ENCODE measurements around the gene DPEP3. TPM values are rescaled to one million over a fixed set of nuclear protein-coding genes. Genes with fewer than 3 reads are reported as not detected.
A peak's percentile ranks its signal among the peaks of the same experiment; 100 is the strongest.

Gene DPEP3
- total RNA-seq, 6 donors from 2014 or later, result 0.15 to 1.0 (median 0.30) TPM; not detected in 2

DNA sequence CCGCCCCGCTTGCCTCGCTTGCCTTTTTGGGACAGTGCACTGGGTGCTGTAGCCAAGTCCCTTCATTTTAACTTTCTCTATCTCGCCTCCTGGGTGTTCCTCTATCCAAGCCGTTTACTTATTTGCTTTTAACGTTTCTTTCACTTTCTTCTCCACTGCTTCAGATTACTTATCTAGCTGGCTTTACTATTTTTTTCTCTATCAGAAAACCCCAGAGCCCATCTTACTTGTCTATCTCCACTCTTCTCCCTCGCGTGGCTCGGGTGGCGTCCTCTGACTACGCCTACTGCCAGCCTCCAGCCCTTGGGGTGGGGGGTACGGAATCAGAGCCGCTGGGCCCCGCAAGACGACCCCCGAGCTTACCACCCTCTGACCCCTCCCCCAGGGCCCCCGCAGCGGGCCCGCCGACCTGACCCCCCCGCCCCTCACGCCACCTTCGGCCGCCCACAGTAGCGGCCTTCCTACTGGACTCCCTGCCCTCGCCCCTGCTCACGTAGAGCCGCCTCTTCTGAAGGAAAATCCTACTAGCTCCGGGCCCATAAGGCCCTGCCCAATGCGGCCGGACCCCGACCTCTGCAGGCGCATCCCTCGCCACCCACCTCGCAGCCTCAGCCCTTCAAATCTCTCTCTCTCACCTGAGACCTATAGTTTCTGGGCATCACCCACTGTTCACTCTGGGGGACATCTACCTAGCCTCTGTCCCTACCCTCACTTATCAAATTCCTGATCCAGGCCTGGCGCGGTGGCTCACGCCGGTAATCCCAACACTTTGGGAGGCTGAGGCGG, 10.9 kb downstream of the DPEP3 start:
- WGBS, 2 donors, result 50 to 53% methylated on average over 24 to 33 of the region's 40 CpGs
- Histone ChIP-seq H3K36me3 (peaks cover 0 to 4% (median 0%) of the 10 kb centered on the region in 4 donors), H3K27ac (peak overlapping the region; percentile 90 to 98 (median 96)), H3K27me3 (no peaks in the 10 kb centered on the region), H3K4me3 (peak overlapping the region; percentile 49 to 99 (median 76)), H3K4me1 (peaks cover 19 to 39% (median 28%) of the 10 kb centered on the region in 4 donors), H3K9me3 (no peaks in the 10 kb centered on the region)
- ATAC-seq (ENCODE audit: low FRiP score in 2 of 2) (no peak), DNase-seq (peak in 1 of 2 donors; percentile 78)
- TF ChIP-seq POLR2A (IDR thresholded peaks at IDR 0.05), result no peak
- TF ChIP-seq, protein P1, sequence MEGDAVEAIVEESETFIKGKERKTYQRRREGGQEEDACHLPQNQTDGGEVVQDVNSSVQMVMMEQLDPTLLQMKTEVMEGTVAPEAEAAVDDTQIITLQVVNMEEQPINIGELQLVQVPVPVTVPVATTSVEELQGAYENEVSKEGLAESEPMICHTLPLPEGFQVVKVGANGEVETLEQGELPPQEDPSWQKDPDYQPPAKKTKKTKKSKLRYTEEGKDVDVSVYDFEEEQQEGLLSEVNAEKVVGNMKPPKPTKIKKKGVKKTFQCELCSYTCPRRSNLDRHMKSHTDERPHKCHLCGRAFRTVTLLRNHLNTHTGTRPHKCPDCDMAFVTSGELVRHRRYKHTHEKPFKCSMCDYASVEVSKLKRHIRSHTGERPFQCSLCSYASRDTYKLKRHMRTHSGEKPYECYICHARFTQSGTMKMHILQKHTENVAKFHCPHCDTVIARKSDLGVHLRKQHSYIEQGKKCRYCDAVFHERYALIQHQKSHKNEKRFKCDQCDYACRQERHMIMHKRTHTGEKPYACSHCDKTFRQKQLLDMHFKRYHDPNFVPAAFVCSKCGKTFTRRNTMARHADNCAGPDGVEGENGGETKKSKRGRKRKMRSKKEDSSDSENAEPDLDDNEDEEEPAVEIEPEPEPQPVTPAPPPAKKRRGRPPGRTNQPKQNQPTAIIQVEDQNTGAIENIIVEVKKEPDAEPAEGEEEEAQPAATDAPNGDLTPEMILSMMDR (IDR thresholded peaks at IDR 0.05), result no peak

DNA sequence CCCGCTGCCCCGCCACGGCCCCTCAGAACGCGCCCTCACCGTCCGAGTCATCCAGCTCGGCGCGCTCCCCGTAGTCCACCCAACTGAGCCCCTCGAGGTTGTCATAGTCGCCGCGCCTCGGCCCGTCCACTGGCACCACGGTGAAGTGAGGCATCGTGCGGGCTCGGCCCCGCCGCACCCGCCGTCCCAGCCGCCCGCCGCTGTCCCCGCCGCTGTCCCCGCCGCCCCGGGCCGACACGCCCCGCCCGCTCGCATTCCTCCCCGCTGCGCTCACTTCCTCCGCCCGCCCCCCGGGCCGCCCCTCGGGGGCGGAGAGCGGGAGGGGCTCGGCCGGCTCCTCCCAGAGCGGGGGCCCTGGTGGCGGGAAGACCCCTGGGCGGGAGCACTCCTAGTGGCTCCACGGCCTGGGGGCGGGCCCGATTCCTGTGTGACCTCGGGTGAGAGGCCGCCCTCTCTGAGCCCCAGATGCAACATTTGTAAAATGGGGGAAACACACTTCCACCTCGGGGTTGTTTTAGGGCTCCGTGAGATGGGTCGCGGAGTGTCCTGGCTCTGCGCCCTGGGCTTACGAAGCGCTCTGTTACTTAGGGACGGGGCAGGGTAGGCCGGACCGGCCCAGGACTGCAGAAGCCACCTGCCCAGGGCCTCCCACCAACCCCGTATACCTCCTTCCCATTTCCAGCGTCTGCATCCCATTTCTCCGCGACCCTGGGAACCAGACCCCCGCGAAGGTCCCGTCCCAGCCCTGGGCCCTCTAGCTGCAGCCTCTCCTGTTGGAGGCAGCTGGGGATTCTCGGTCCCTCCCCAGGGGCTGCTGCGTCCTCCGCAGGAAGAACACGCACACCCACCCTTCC, 11.7 kb downstream of the DPEP3 start, which contains the start of gene SLC12A4:
TSS of gene SLC12A4 (minus strand) at position 238 of the 854 bp plus-strand sequence. CDS start at position 154, 84 bp downstream.
- ATAC-seq (ENCODE audit: low FRiP score in 2 of 2) (peak; percentile 92 to 97), DNase-seq (peak; percentile 89 to 97)
- Histone ChIP-seq H3K4me1 (peaks cover 26 to 47% (median 37%) of the 10 kb centered on the region in 4 donors), H3K36me3 (peaks cover 0 to 4% (median 0%) of the 10 kb centered on the region in 4 donors), H3K4me3 (peak within 1 kb of the TSS; percentile 49 to 99 (median 76)), H3K27me3 (no peaks in the 10 kb centered on the region), H3K27ac (peak within 1 kb of the TSS; percentile 90 to 98 (median 96)), H3K9me3 (no peaks in the 10 kb centered on the region)
- WGBS, 2 donors, result 1% methylated on average over 16 to 25 of the region's 78 CpGs
- TF ChIP-seq POLR2AphosphoS5 (IDR thresholded peaks at IDR 0.05), result peak; percentile 67 to 89
- TF ChIP-seq EP300 (IDR thresholded peaks at IDR 0.05), result peak in 1 of 4 donors; percentile 32
- peak in 3 of 4 donors; percentile 91 to 97 (median 94) for TF ChIP-seq POLR2A (IDR thresholded peaks at IDR 0.05)
- TF ChIP-seq, protein P1 (IDR thresholded peaks at IDR 0.05), result peak in 2 of 6 experiments; percentile 12 to 15

DNA sequence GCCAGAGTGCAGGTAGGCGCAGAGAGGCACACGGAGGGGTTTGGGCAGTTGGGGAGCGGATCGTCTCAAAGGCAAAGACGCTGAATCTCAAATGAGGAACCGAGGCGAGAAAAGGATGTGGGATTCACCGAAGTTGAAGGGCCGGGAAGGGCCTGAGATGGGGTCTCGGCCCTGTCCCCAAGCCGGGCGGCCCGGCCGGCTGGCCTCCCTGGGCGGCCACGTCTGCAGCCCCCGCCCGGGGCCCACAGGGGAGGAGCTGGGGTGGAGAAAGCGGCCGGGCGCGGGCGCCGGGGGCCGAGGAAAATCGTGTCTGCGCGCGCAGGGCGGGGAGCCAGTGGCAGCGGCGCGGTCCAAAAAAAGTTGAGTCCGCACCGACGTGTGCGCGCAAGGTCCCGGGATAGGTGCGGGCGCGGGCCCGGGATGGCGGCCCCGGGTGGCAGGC, 12.3 kb downstream of the DPEP3 start:
- ATAC-seq (ENCODE audit: low FRiP score in 2 of 2) (peak in 1 of 2 donors; percentile 64), DNase-seq (peak in 1 of 2 donors; percentile 92)
- no peaks in the 10 kb centered on the region for H3K9me3 ChIP-seq
- peaks cover 32 to 53% (median 43%) of the 10 kb centered on the region in 4 donors for H3K4me1 ChIP-seq
- TF ChIP-seq POLR2A (IDR thresholded peaks at IDR 0.05) (no peak), POLR2AphosphoS5 (IDR thresholded peaks at IDR 0.05) (no peak), EP300 (IDR thresholded peaks at IDR 0.05) (no peak)
- TF ChIP-seq, protein P1 (IDR thresholded peaks at IDR 0.05), result no peak
- H3K27me3 ChIP-seq, result no peaks in the 10 kb centered on the region
- peak overlapping the region; percentile 90 to 98 (median 96) for H3K27ac ChIP-seq
- peak overlapping the region; percentile 40 to 99 (median 76) for H3K4me3 ChIP-seq
- H3K36me3 ChIP-seq, result peaks cover 0 to 10% (median 2%) of the 10 kb centered on the region in 4 donors
- WGBS, 2 donors, result 0% methylated on average over 17 to 38 of the region's 45 CpGs

DNA sequence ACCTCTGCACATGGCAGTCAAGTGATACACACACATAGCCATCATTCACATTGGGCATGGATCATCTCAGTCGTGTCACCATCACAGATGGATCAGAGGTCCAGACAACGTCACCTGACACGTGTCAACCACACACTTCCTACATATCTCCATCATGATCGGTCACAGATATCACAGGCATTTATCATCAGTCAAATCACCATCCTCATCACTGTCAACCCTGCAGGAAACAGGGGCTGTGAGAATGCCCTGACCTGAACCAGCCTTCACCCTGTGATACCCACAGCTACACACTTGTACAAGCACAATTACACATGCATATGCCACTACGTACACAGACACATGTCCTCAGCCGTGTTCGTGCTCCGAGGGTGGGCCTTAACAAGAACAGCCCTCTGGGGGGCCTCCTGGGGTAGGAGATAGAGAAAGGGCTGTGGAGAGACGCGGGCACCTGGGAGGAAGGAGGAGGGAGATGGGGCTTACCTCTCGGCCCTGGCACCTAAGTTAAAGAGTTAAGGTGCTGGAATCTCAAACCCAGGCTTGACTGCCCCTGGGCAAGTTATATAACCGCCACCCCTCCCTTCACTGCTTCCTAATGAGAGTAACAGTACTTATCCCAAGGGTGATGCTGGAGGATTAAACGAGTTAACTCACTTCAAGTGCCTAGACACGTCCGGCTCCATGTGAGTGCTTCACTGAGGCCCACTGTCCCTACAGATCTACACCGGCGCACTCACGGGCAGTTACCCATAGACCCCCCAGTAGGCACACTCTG, 12.9 kb downstream of the DPEP3 start:
- H3K4me1 ChIP-seq, result peaks cover 36 to 59% (median 44%) of the 10 kb centered on the region in 4 donors
- peak in 1 of 2 donors; percentile 1 for ATAC-seq (ENCODE audit: low FRiP score in 2 of 2)

More for the DNA sequence above, 12.9 kb downstream of the DPEP3 start:
- TF ChIP-seq, protein P1 (IDR thresholded peaks at IDR 0.05), result no peak
- TF ChIP-seq EP300 (IDR thresholded peaks at IDR 0.05) (no peak), POLR2AphosphoS5 (IDR thresholded peaks at IDR 0.05) (peak in 1 of 2 donors; percentile 29), POLR2A (IDR thresholded peaks at IDR 0.05) (no peak)
- no peaks in the 10 kb centered on the region for H3K9me3 ChIP-seq
- no peaks in the 10 kb centered on the region for H3K27me3 ChIP-seq
- H3K27ac ChIP-seq, result peak overlapping the region; percentile 90 to 98 (median 96)
- peak overlapping the region; percentile 40 to 99 (median 76) for H3K4me3 ChIP-seq
- no peak for DNase-seq
- WGBS, 2 donors, result 6 to 25% methylated on average over 12 to 18 of the region's 18 CpGs
- peaks cover 0 to 16% (median 7%) of the 10 kb centered on the region in 4 donors for H3K36me3 ChIP-seq
